Measurements from ENCODE around the gene MESP2. TPM values are rescaled to one million over a fixed set of nuclear protein-coding genes. Genes with fewer than 3 reads are reported as not detected.

The MESP2 gene
- total and polyA plus RNA-seq, 4 donors, result 0.03 TPM; not detected in 3

DNA sequence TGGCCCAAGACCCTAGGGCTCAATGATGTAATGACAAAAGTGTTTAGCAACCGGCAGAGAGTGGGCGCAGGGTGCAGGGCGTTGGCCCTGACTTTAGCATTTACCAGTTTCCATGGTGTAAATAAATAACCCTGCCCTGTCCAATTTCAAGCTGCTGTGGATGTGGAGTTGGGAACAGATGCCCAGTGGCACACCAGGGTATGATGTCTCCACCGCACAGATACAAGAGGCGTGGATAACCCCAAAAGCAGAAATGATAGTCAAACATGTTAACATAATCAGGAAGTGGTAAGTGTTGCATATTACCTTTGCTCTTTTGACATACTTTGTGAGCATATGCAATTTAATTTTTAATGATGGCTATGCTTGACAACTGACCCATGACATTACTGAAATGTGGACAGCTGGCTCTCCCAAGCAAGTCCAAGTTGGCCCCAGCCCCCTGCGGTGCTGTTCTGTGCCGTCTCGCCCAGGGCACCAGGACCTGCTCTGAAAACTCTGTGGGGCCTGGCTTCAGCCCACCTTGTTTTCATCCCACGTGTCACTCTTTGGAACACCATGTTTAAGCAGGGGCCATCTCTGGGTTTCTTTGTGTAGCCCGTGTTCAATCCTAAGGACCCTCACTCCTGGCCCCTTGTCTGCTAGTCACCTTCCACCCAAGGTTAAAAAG, 49.3 kb downstream of the MESP2 start:
- no peak overlapping the region for H3K4me3 ChIP-seq (ENCODE audit: low read depth in 1 of 3, low read length in 3 of 3)
- no peaks in the 10 kb centered on the region for H3K27me3 ChIP-seq (ENCODE audit: control insufficient read depth in 4 of 4, insufficient read depth in 4 of 4, low read length in 3 of 4)
- no peaks in the 10 kb centered on the region for H3K36me3 ChIP-seq (ENCODE audit: control insufficient read depth in 4 of 4, insufficient read depth in 3 of 4, low read depth in 1 of 4, low read length in 3 of 4)
- H3K9me3 ChIP-seq (ENCODE audit: control insufficient read depth in 4 of 4, low read length in 3 of 4), result no peaks in the 10 kb centered on the region
- peak overlapping the region in 1 of 2 donors; percentile 19 for H3K27ac ChIP-seq (ENCODE audit: low read depth in 1 of 2, low read length in 2 of 2)
- no peak for DNase-seq (ENCODE audit: low spot score)
- 76% methylated on average over 10 of the region's 10 CpGs for WGBS
- H3K9ac ChIP-seq (ENCODE audit: low read depth in 1 of 2, low read length in 2 of 2), result no peak overlapping the region
- H3K4me1 ChIP-seq (ENCODE audit: control insufficient read depth in 4 of 4, insufficient read depth in 4 of 4, low read length in 3 of 4), result peaks cover 15 to 38% (median 29%) of the 10 kb centered on the region in 4 donors
- TF ChIP-seq GABPA (IDR thresholded peaks at IDR 0.05 in 1 of 2, conservative IDR thresholded peaks at IDR 0.05 in 1 of 2), result no peak
- no peak for TF ChIP-seq FOXA2 (IDR thresholded peaks at IDR 0.05)
- TF ChIP-seq, protein P1, sequence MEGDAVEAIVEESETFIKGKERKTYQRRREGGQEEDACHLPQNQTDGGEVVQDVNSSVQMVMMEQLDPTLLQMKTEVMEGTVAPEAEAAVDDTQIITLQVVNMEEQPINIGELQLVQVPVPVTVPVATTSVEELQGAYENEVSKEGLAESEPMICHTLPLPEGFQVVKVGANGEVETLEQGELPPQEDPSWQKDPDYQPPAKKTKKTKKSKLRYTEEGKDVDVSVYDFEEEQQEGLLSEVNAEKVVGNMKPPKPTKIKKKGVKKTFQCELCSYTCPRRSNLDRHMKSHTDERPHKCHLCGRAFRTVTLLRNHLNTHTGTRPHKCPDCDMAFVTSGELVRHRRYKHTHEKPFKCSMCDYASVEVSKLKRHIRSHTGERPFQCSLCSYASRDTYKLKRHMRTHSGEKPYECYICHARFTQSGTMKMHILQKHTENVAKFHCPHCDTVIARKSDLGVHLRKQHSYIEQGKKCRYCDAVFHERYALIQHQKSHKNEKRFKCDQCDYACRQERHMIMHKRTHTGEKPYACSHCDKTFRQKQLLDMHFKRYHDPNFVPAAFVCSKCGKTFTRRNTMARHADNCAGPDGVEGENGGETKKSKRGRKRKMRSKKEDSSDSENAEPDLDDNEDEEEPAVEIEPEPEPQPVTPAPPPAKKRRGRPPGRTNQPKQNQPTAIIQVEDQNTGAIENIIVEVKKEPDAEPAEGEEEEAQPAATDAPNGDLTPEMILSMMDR (IDR thresholded peaks at IDR 0.05; ENCODE audit: low read depth, low read length, missing input control), result no peak
- TF ChIP-seq JUND (IDR thresholded peaks at IDR 0.05), result no peak
- TF ChIP-seq REST (IDR thresholded peaks at IDR 0.05), result no peak

DNA sequence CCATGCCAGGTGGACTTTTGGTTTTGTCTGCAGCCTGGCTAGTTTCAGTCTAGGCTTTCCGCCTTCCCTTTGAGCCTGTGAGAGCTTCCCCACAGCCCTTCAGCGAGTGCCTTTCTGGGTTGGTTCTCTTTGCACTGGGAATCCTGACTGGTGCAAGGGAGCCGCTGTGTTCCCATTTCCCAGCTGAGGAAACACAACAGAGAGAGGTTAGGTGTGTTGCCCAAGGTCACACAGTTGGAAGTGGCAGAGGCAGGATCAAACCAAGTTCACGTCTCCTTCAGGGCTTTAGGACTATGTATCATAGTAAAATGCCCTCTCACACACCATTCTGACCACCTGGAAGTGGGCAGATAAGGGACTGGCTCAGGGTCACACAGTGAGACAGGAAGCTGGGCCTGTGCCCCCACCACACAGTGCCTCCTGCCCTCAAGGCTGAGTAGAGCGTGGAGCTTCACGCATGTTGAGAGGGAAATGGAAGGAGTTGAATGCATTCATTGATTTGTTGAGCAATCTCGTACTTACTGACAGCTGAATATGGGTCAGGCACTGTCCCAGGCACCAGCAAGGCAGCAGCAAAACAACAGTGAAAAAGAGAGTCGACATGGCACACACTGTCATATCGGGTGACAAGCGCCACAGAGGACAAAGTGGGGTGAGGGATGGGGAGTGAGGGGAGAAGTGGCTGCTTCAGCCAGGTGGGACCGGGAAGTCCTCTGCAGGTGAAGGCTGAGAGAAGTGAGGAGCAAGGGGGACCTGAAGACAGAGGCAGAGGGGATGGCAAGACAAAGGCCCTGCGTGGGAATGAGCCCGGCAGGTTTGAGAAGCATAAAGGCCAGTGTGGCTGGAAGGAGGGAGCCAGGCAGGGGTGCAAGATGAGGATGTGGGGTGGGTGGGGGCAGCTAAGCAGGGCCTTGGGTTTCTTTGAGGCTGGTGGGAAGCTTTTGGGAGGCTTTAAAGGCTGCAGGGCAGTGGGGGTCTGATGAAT, 50.8 kb downstream of the MESP2 start:
- Histone ChIP-seq H3K9me3 (ENCODE audit: control insufficient read depth in 4 of 4, low read length in 3 of 4) (no peaks in the 10 kb centered on the region), H3K4me3 (ENCODE audit: low read depth in 1 of 3, low read length in 3 of 3) (peak overlapping the region in 1 of 3 donors; percentile 9), H3K27me3 (ENCODE audit: control insufficient read depth in 4 of 4, insufficient read depth in 4 of 4, low read length in 3 of 4) (no peaks in the 10 kb centered on the region), H3K27ac (ENCODE audit: low read depth in 1 of 2, low read length in 2 of 2) (no peak overlapping the region), H3K9ac (ENCODE audit: low read depth in 1 of 2, low read length in 2 of 2) (no peak overlapping the region), H3K4me1 (ENCODE audit: control insufficient read depth in 4 of 4, insufficient read depth in 4 of 4, low read length in 3 of 4) (peaks cover 15 to 38% (median 29%) of the 10 kb centered on the region in 4 donors), H3K36me3 (ENCODE audit: control insufficient read depth in 4 of 4, insufficient read depth in 3 of 4, low read depth in 1 of 4, low read length in 3 of 4) (no peaks in the 10 kb centered on the region)
- no peak for DNase-seq (ENCODE audit: low spot score)
- WGBS, result 69% methylated on average over 13 of the region's 13 CpGs
- no peak for TF ChIP-seq NR2F2 (IDR thresholded peaks at IDR 0.05)
- peak in 1 of 2 donors; percentile 25 for TF ChIP-seq RAD21 (IDR thresholded peaks at IDR 0.05)
- peak; percentile 42 for TF ChIP-seq YY1 (IDR thresholded peaks at IDR 0.05)
- peak; percentile 28 to 34 for TF ChIP-seq RXRA (IDR thresholded peaks at IDR 0.05)
- no peak for TF ChIP-seq HNF4G (IDR thresholded peaks at IDR 0.05)

All from liver (tissue), 9 donors.